HCEC 1CT (cell line): ENCODE data around the gene P3H1.
"Not testable (repeated sequence)": the region's sequence is repeated elsewhere in the genome, so short reads cannot be mapped to it uniquely, and the experiment has no call there.

ENCODE experiments used
- DNase-seq: peaks from one replicate; pipeline ENCODE4 v3.0.0-alpha.2; 2017

The P3H1 gene

GRCh38 chr1:42730002-42730401, 36.8 kb downstream of the P3H1 start:
- no peak for DNase-seq

- DNase-seq = not testable (repeated sequence)
Measured at GRCh38 chr1:42725820-42726219, 41.0 kb downstream of the P3H1 start.

GRCh38 chr1:42723511-42723910, 43.3 kb downstream of the P3H1 start:
- no peak for DNase-seq

- not testable (repeated sequence) for DNase-seq
Measured at GRCh38 chr1:42722403-42722802, 44.4 kb downstream of the P3H1 start.

- DNase-seq = no peak
Measured at GRCh38 chr1:42721926-42722325, 44.9 kb downstream of the P3H1 start.

- no peak for DNase-seq
Measured at GRCh38 chr1:42720868-42721267, 46.0 kb downstream of the P3H1 start.

- DNase-seq = not testable (repeated sequence)
Measured at GRCh38 chr1:42714441-42714840, 52.4 kb downstream of the P3H1 start.

- DNase-seq = no peak
Measured at GRCh38 chr1:42713293-42713692, 53.5 kb downstream of the P3H1 start.

- DNase-seq = not testable (repeated sequence)
Measured at GRCh38 chr1:42712808-42713207, 54.0 kb downstream of the P3H1 start.

GRCh38 chr1:42703888-42704464, 62.9 kb downstream of the P3H1 start:
- no peak for DNase-seq

- DNase-seq = no peak
Measured at GRCh38 chr1:42700006-42700405, 66.8 kb downstream of the P3H1 start.

- DNase-seq = no peak
Measured at GRCh38 chr1:42698081-42698813, 68.6 kb downstream of the P3H1 start.
